NK-92 (cell line): ENCODE results near the gene LRPPRC.
"Not testable (repeated sequence)": the region's sequence is repeated elsewhere in the genome, so short reads cannot be mapped to it uniquely, and the experiment has no call there.

ENCODE experiments used
- DNase-seq: peaks from one replicate; lab custom pipeline; 2025; ENCODE audit not compliant: unreplicated experiment; lab: John Stamatoyannopoulos, UW

LRPPRC gene

DNA sequence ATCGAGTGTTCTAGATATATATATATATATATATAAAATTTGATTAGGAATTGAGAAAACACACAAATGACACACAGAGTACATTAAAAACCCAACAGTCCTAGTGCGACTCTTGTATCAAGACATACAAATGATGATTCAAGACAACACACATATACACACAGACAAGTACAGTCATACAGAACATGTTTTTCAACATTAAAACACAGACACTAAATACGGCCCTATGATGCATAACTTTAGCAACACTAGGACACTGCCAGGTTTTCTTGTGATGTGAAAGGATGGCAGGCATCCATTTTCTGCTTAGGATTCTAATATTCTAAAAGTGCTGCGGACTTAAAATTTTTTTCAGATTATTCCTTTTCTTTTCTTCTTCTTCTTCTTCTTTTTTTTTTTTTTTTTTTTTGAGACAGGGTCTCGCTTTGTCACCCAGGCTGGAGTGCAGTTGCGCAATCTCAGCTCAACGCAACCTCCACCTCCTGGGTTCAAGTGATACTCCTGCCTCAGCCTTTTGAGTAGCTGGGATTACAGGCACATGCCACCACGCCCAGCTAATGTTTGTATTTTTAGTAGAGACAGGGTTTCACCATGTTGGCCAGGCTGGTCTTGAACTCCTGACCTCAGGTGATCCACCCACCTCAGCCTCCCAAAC lies 84.5 kb downstream of the LRPPRC start:
- DNase-seq, result not testable (repeated sequence)

DNA sequence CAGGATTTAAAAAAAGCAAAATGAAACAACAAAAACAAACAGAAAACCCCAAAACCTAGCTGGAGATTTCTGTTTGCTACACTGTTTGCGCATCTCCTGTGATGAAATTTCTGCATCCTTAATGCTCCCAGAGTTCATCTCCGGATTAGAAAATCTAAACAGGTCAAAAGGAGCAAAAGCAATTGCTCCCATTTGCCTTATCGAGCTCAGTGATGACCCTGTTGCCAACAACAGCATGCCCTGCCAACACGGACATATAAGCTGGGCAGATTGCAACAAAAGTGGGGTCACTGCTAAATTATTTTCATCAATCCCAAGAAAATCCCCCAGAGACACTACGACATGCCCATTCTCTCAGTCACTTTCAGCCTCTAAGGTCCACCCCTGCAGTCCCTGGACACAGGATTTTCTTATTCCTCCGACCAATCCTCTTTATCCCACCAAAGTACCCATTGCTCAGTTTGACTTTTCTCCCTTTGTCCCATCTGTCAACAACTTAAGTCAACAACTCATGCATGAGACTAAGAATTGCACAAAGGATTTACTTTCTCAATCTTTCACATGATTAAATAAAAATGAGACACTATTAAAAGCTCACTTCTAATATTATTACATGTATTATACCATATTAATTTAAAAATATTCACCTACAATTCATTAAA lies 89.2 kb downstream of the LRPPRC start:
- no peak for DNase-seq

DNA sequence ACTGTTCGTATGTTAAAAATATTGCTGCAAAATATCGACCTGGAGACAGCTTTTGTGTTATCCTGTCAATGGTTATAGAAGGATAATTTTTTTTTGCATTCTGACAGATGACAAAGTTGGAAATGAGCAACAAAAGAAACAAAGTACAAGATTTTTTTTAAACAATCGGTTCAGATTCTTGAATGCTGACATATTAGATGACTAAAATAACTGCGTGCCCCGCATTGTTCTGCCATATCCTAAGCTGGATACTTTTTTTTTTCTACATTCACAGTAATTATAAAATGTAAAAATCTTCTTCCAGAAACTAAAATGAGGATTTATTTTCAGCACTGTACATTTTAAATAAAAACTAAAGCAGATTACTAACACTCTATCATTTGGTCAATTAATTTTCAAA lies 89.9 kb downstream of the LRPPRC start:
- DNase-seq, result no peak

DNA sequence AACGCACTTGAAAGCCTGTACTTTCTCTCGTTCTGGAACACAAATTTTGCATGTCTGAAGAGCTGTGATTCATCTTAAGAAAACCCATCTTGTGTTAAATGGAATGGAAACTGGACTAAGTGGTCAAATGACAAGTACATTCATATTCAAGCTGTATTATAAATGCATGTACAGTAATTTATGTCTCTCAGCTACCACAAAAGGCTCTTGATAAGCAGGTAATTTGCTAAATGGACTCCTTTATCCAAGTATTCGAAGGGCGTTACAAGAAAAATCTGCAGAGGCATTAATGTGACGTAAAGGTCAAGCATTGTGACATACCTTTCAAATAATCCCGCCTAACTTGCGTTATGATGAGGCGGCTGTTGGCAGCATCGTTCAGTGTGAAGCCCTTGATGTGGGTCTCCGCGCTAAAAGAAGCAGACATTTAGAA lies 90.4 kb downstream of the LRPPRC start:
- no peak for DNase-seq

DNA sequence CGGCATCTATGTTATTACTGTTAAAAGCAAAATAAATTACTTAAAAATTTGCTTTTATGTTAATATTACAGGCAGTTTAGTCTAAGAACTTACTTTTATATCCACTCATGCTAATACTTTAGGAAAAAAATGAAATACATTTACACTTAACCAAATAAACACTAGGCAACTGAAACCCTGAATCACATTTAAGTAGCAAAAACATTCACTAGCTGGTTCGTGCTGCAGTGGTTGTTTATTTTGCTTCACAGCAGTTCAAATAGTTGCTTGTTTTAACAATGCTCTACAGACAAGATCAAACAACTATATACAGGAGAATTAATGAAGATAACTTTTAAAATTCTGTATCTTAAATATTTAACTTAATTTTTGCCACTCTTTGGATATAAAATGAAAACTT lies 96.2 kb downstream of the LRPPRC start:
- DNase-seq, result no peak

DNA sequence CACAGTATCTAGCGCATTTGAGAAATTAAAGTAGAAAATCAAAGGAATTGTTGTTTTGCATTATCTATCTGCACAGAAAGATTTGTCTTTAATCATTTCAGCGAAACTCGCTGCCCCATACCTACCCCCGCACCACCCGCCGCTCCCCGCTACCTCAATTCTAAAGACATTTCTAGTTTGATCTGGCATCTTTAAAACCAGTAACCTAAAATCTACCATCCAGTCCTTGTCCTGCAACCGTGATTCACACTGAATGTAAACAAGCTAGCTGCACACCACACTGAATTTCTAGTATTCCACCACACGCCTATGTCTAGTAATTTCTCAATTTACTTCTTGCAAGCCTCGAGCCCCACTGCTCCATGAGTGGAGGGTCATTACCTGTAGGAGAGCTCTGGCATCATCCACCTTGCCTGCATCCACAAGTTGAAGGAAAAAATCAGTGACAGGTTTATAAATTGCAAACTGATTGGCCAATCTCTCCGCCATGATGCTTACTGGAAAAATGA lies 96.9 kb downstream of the LRPPRC start:
- no peak for DNase-seq

DNA sequence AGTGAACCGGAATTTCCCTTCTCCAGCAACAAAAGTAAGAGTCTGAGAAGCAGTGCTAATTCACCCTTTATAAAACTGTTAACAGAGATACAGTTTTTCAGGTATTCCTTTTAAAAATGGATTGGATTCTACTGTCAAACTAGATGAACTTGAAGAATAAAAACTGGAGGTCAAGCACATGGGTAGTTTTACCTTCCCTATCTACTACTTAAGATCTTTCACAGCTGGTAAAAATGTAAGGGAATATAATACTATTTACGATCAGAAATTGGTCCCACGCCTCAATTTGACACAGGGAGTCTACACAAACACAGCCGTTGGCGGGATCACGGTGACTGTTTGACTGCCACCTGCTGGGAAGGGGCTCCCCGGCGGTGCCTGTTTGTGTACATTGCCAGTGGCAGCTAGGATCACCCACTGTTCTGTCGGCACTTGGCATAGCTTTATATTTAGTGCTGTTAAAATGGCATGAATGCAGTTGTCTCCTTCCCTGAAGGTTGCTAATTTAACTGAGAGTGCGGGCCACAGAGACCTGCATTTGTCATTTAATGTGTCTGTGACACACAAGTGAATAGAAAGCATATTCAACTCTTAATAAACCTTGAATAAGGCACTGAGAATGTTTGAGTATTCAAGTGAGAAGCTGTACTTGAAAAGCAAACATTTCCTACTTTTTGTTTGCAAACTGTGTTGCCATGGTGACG lies 97.5 kb downstream of the LRPPRC start:
- DNase-seq, result no peak

DNA sequence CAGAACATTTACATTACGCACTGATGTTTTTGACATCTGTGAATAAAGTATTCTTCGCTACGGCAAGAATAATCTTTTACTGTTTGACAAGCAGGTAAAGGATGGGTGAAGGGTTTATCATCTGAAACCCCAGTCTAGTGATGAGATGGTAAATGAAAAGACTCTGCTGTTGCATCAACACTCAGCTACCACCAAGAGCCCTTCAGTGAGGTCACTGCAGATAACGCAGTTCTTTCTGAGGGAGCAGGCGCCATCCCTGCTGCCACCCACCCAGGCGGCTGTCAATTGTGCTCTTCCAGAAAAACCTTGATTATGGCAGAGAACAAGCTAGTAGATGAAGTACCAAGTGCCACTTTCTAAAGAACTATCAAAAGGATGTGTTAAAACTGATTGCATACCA lies 98.3 kb downstream of the LRPPRC start:
- no peak for DNase-seq

DNA sequence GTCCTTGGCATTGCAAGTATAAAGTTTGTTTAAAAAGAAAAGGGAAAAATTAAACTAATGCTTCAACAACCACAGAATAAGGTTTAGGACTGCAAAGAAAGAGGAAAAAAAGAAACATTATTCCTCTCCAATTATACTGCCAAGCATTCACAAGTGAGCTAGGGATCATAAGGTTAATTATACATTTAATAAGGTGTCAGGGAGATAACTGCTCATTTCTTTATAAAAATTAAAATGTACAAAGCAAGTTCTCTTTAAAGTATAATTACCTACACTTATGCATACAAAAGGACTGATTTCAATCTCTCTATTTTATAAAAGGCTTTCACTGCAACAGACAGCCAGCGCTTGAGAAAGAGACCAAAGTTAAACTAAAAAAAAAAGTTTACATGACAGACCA lies 98.9 kb downstream of the LRPPRC start:
- no peak for DNase-seq

DNA sequence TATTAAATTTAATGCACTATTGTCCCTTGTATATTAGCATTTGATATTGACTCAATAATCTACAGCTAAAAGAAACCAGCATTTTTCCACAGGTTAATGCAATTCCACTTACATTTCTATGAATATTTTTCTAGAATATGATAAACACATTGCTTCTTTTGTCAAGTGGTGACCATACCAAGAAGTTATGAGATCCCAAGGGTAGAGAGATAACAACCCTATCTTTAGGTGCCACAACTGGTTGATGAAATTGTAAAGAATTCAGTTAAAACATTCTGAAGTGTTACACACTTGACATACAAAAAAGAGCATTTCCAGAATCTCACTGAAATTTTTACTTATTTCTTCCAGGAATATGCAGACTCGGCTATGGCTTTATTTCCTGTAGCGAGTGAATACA lies 101.0 kb downstream of the LRPPRC start:
- DNase-seq, result no peak

DNA sequence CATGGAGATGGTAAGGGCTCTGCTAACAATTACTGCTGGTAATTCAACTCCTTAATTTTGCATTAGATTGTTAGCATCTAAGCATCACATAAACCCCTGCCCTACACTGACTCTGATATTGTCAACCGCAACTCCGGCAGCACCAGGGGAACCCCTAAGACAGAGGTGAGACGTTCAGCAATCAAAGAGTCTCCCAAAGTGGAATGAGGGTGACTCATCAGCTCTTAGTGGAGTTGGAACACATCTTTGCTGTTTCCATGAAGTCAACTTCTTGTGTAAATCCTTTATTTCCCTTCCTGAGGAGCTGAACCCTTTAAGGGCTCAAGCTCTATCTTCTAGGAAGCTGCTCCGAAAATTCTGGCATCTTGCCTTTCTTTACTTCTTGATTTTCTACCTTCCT lies 104.9 kb downstream of the LRPPRC start:
- DNase-seq, result no peak

DNA sequence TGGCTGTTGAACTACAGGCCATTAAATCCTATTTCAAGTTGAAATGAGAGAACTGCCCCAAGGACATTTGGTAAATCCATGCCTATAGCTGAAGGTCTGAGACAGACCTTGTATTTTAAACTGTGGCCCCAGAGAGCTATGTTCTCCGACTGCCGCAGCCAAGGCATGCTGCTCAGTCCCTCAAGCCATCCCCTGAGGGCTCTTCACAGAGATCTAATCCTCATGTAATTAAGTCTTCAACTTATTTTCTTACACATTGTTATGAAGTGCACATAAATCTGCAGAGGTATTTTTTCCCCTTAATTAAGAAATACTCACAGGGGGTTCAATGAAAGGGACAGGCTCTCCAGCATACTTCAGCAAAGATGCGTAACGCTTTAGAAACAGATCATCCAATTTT lies 106.4 kb downstream of the LRPPRC start:
- DNase-seq, result no peak

DNA sequence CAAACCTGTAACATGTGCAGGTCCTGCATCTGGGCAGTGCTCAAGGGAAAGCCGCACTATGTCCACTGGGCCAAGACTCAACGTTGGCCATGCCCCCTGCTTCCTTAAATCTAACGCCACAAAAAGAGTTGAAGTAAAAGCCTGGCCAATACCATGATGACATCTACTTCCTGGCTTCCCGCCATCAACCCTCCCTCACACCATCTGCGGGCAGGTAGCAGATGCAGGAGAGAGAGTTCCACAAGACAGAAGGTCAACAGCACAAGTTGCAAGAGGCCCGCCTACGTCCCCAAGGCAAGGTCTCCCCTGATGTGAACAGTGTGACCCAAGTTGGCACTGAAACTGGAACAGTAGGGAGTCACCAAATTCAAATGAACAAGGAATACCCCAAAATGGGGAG lies 108.6 kb downstream of the LRPPRC start:
- no peak for DNase-seq

DNA sequence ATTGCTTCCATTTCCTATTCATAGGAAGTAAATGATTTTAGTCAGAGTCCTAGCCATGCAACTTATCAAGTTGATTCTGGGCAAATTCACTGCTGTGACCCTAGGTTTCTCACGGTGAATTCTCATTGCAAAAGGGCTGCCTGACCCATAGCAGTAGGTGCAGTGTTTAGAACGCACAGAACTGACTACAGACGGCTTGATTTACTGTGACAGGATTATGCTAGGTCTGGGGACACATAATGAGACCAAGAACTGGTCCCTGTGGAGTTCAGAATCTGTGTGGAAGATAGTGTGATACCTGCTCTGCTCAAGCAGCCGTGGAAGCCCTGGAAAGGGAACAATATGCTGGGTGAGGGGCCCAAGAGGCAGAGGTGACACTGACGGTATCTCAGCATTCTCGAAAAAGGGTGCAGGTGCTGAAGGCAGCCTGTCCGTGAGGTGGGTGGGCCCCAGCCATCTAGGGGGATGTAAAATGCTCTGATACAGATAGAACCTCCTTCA lies 110.6 kb downstream of the LRPPRC start:
- DNase-seq, result no peak

DNA sequence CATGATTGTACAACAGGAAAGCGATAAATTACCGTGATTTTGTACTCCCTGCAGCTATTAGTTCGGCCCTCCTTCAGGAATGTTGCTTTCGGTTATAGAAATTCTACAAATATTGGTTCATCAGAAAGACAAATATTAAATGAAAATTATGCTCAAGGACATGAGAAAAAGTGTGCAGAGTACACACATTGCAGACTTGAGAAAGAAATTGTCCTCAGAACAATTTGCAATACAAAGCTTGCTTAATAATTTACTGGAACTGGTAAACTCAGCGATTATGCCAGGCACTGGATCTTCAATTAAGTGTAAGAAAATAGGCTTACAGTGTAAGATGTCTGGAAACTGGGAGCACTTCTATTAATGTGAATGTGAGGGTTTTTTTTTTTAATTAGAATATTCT lies 111.1 kb downstream of the LRPPRC start:
- no peak for DNase-seq

DNA sequence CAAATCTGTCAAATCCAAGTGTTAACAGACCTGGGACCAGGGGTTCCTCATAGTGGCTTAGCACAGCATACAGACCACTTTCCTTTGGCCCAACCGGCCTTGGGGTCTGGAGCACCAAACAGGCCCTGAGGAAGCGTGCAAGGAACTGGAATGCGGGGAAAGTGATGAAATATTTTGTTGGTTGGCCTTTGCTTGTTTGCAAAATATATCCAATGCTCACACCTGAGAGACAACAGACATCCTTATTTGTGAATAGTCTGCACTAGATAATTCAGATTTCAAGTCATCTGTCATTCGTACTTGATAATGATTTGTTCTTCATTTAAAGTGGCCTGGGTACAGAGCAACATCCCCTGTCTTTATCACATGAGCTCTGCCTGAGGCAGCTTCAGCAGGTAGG lies 113.5 kb downstream of the LRPPRC start:
- no peak for DNase-seq

DNA sequence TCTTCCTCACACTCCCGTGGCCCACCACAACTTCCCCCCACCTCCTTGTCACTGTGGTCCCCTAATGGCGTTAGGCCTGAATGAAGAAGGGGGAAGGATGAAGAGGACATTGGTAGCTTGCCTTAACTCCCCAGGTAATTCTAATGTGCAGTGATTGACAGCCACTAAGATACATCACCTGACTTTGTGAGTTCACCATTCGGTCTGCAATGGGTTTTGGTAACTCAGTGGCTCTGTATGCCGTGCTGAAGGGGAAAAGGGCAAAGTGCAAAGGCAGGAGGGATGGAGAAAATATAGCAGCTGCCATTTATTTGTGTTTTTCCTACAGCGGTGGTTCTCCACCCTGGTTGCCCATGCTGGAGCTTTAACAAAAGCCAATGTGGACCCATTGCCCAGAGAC lies 114.8 kb downstream of the LRPPRC start:
- no peak for DNase-seq

DNA sequence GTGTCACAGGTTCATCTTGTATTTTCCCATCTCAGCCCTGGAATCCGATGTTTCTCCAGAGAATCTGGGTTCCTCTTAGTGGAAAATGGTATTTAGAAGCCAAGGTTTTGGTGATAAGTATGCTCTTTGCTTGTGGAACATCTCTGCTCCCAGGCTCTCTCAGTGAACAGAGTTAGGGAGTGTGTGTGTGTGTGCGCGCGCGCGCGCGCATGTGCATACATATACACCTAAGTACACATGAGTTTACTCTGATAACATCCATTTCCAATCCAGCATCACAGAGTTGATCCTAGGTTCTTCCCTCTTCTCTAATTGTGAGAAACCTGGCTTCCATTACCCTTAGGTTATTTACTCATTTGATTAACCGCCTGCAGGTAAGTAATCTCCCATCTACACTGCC lies 115.3 kb downstream of the LRPPRC start:
- no peak for DNase-seq

DNA sequence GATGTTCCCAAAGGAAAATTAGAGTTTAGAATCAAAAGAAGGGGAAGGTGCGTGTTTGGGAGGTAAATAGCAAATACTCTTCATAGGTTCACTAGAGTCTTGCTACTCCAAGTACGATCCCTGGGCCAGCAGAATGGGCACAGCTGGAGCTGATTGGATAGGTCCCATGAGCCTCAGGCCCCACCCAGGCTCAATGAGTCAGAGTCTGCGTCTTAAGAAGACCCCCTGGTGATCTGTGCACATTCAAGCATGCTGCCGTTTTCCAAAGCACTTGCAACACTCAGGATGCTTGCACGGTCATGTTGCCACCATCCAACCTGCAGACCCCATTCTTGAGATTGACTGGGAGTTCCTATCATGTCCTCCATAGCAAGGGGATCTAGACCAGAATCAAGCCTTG lies 116.5 kb downstream of the LRPPRC start:
- no peak for DNase-seq

DNA sequence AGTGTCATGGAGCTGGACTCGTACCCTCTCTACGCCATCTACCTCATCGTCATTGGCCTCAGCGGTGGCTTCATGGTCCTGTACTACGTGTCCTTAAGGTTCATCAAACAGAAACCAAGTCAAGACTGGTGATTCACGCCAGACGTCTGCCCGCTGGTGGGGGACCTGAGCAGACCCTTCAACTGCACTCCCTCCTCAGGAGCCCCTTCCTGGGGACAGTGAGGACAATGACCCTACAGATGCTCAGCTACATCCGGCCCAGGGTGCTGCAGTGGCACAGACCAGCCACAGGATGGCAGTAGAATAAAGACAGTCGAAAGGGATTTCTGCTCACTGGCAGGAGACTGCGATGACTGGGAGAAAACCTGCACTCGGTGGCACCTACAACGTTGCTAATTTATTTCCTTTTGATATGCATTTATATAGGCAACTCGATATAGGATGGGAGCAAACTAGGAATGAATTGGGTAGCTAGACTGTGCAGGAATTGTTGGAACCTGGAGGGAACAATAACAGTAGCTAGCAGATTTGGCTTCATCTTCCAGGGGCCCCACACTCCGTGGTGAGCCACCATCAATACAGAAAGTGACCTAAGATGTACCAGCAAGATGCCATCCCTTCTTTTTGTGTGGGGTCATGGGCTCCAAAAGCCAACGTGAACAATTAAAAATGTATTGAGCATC lies 117.9 kb downstream of the LRPPRC start:
- DNase-seq, result no peak

DNA sequence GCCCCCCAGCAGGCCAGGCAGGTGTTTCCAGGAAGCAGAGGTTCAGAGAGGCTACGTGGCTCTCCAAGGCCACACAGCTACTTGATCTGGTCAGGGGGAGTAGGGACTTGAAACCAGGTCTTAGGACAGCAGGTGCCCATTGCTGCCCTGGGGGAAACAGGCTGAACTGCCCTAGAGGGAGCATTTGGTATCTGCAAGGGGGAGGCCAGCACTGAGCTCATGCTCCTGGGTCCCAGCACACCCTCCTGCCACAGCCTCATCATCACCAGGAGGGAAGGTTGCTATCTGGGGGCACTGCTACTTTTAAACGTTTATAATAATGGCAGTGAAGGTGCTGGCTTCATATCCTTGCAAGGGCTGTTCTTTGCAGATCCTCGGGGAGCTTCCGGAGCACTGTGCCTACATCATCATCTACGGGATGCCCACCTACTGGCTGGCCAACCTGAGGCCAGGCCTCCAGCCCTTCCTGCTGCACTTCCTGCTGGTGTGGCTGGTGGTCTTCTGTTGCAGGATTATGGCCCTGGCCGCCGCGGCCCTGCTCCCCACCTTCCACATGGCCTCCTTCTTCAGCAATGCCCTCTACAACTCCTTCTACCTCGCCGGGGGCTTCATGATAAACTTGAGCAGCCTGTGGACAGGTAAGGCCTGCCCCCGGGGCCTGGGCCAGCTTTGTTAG lies 120.9 kb downstream of the LRPPRC start:
- no peak for DNase-seq
